Heart left ventricle (tissue), 13 donors: ENCODE results near the gene PCNX1.
"Not testable (repeated sequence)": the region's sequence is repeated elsewhere in the genome, so short reads cannot be mapped to it uniquely, and the experiment has no call there.

Source experiments
- POLR2A ChIP-seq, 2 donors: fragments of 450-650 bp; IDR thresholded peaks; one replicate each; pipeline ENCODE4 v1.6.1; 2017; ENCODE audit warnings: antibody characterized with exemption in 2 of 2, mild to moderate bottlenecking in 2 of 2, moderate library complexity in 2 of 2
- TF ChIP-seq, protein P1 (sequence below), 12 donors: fragments of 200-600 bp; sonication (generic) in 4 of 12; IDR thresholded peaks; one replicate each; pipeline versions ENCODE4 v1.5.0 to v1.8.0; 2018 to 2022; ENCODE audit warnings: antibody characterized with exemption in 12 of 12, mild to moderate bottlenecking in 5 of 12
- donor health status: ischemic (EF 13 %, LVEDD 7.1; RV severe dilation, severe dysfunction).
- donor health status: DM: no; HTN: yes; CAD: no.
- donor health status: DM: no; HTN: no; CAD: no.
- donor health status: ischemic (EF 25% LVEDD 6.9; RV normal size, moderate dysfunction).
- donor health status: ischemic (EF 25% LVEDD 5.7; RV mildly dilated, moderate dysfunction).
- donor health status: ischemic (EF 35%, LVEDD 5.7; RV mildly dilated, moderate dysfunction).
- donor health status: nonischemic (EF 11% LVEDD 7.7; RV severe dilation, severe dysfunction).
- donor health status: DM: yes; HTN: yes; CAD: no.
- donor health status: PGD.
- donor health status: ischemic (EF 29% LVEDD 5.4; RV normal size, mild dysfunction).
- donor health status: nonischemic (EF 23%, LVEDD 6.1; RV moderate dilation, normal function).

DNA sequence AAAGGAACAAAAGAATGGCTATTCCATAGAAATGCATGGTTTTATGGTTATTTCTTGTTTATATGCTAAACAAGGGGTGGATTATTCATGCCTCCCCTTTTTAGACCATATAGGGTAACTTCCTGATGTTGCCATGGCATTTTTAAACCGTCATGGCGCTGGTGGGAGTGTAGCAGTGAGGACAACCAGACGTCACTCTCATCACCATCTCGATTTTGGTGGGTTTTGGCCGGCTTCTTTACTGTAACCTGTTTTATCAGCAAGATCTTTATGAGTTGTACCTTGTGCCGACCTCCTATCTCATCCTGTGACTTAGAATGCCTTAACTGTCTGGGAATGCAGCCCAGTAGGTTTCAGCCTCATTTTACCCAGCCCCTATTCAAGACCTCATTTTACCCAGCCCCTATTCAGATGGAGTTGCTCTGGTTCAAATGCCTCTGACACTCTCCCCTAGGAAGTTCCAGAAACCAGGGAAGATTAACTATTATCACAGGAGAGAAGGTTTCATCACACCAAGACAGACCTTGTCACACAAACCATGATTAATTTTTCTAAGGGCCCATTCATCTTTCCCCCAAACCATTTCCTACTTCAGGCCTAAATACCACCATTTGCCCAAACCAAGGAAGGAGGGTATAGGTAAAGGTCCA is 31.3 kb upstream of the PCNX1 start:
- TF ChIP-seq, protein P1, sequence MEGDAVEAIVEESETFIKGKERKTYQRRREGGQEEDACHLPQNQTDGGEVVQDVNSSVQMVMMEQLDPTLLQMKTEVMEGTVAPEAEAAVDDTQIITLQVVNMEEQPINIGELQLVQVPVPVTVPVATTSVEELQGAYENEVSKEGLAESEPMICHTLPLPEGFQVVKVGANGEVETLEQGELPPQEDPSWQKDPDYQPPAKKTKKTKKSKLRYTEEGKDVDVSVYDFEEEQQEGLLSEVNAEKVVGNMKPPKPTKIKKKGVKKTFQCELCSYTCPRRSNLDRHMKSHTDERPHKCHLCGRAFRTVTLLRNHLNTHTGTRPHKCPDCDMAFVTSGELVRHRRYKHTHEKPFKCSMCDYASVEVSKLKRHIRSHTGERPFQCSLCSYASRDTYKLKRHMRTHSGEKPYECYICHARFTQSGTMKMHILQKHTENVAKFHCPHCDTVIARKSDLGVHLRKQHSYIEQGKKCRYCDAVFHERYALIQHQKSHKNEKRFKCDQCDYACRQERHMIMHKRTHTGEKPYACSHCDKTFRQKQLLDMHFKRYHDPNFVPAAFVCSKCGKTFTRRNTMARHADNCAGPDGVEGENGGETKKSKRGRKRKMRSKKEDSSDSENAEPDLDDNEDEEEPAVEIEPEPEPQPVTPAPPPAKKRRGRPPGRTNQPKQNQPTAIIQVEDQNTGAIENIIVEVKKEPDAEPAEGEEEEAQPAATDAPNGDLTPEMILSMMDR (IDR thresholded peaks at IDR 0.05), result not testable (repeated sequence)
- TF ChIP-seq POLR2A (IDR thresholded peaks at IDR 0.05), result not testable (repeated sequence)
